Measurements from ENCODE around the gene OSBPL5. TPM values are rescaled to one million over a fixed set of nuclear protein-coding genes. Genes with fewer than 3 reads are reported as not detected.

Gene OSBPL5
- total RNA-seq, 4 donors from 2014 or later = 14.1 to 67.6 (median 31.8) TPM

DNA sequence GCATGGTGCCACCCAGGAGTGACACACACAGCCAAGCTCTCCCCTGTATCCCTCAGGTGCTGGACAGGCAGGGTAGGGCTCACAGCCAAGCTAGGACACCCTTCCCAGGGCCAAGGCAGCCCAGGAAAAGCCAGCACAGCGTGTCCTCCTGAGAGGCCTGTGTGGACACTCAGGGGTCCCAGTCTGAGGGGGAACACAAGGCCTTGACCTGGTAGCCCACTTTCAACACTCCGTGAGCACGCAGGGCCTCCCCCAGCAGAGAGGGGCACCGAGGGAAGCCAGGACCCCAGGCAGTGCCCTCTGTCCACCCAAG, 24.9 kb downstream of the OSBPL5 start:
- ATAC-seq (ENCODE audit: low FRiP score) = no peak
- no peak for DNase-seq (ENCODE audit: low spot score)
- TF ChIP-seq, protein P1, sequence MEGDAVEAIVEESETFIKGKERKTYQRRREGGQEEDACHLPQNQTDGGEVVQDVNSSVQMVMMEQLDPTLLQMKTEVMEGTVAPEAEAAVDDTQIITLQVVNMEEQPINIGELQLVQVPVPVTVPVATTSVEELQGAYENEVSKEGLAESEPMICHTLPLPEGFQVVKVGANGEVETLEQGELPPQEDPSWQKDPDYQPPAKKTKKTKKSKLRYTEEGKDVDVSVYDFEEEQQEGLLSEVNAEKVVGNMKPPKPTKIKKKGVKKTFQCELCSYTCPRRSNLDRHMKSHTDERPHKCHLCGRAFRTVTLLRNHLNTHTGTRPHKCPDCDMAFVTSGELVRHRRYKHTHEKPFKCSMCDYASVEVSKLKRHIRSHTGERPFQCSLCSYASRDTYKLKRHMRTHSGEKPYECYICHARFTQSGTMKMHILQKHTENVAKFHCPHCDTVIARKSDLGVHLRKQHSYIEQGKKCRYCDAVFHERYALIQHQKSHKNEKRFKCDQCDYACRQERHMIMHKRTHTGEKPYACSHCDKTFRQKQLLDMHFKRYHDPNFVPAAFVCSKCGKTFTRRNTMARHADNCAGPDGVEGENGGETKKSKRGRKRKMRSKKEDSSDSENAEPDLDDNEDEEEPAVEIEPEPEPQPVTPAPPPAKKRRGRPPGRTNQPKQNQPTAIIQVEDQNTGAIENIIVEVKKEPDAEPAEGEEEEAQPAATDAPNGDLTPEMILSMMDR (IDR thresholded peaks at IDR 0.05) = no peak

DNA sequence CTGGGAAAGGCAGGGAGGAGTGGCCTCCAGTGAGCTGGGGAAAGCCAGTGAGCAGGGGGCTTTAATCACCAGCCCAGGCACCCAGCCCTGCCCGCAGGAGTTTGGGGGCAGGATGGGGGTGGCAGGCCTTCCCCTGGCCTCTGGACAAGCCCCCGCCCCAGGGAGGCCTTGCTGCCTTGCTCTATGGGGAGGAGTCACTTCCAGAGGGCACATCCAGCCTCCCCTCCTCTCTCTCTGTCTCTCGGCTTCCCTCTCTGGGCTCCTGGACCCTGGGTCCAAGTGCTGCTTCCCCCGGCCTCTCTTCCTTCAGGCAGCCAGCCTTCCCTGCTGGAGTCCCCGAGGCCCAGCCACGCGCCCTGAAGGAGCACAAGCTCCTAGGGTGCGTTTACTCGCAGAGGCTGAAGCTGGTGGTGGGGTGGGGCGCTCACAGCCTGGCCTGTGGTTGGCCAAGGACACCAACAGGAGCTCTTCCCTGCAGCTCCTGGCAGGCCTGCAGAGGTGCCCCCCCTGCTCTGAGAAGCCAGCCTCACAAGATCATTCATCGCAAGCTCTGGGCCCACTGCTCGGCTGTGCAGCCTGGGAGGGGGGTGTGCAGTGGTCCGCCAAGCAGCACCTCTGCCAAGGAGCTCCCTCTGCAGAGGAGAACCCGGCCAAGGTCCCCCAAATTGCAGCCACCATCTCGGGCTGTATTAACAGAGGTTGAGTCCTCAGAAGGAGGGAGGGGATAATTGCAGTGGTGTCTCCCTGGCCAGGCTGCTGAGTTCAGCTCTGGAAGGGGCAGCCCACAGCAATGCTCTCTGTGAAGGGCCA, 25.4 kb downstream of the OSBPL5 start:
- DNase-seq (ENCODE audit: low spot score) = no peak
- no peak for ATAC-seq (ENCODE audit: low FRiP score)
- TF ChIP-seq, protein P1 (IDR thresholded peaks at IDR 0.05) = no peak

DNA sequence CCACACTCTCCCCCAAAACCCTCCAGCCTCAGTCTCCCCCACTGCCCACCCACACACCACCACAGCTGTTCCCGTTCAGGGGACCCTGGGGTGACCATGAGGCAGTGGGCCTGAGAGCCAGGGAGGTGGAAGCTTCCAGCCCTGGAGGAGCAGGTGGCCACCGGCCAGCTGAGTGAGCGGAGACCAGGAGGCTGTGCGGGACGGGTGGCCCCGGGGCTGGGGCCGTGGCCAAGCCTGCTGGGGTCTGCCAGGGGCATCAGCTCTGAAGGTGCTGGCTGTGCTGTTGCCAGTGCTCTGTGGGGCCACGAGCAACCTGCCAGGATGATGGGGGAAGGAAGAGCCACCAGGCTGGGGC, 26.0 kb downstream of the OSBPL5 start:
- DNase-seq (ENCODE audit: low spot score) (no peak), ATAC-seq (ENCODE audit: low FRiP score) (no peak)
- TF ChIP-seq, protein P1 (IDR thresholded peaks at IDR 0.05) = no peak

DNA sequence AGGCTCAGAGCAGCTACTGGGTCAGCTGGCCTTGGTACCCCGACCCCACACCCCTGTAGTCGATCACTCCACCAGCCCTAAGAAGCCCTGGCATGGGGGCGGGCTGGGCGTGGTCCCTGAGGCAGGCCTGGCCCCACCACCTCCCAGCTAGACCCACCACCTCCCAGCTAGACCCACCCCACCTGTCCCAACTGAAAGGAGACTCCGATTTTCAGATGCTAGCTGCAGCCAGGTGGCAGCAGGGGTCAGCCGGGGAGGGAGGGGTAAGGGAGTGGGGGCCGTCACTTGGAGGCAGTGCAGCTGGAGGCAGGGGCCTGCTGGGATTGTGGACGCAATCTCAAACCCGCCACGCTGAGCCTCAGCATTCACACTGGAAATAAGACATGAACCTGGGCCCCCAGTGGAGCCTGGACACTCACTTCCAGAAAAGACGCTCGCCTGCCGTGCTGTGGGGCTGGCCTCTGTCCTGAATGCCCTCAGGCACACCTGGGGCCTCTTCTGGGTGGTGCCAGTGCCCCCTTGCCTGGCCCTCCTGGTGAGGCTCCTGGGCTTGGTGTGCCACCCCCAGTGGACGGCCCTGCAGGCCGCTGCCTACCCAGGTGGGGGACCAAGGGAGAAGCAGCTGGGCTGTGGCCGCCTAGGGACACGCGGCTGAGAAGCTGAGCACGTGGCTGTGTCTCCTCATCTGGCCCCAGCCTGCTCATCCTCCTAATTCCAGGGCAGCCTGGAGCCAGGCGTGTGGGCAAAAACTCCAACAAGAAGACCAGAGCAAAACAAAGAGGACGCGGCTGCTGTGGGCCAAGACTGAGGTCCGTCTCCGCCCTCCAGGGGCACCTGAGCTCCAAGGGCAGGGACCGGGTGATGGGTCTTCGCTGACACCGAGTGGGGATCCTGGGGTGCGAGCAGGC, 26.7 kb downstream of the OSBPL5 start:
- ATAC-seq (ENCODE audit: low FRiP score) (no peak), DNase-seq (ENCODE audit: low spot score) (no peak)
- TF ChIP-seq, protein P1 (IDR thresholded peaks at IDR 0.05) = no peak

DNA sequence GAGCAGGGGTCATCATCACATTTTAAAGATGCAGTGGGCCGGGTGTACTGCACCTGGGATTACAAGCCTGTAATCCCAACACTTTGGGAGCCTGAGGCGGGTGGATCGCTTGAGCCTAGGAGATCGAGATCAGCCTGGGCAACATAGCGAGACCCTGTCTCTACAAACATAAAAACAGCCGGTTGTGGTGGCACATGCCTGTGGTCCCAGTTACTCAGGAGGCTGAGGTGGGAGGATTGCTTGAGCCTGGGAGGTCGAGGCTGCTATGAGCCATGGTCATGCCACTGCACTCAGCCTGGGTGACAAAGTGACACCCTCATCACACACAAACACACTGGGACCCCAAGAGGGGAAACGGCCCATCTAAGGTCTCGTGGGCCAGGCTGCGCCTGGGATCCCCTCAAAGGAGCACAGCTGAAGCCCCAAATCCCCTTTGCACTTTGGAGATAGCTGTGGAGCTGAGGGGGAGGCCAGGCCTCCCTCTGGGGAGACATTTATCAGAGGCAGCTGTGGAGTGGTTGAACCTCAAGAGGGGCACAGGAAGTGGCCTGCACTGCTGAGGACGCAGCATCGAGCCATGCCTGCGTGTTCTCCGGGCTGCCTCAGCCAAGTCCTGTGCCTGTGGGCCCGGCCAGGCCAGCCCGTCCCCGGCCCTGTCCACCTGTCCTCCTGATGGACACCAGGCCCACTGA, 27.5 kb downstream of the OSBPL5 start:
- no peak for ATAC-seq (ENCODE audit: low FRiP score)
- TF ChIP-seq, protein P1 (IDR thresholded peaks at IDR 0.05) = no peak
- no peak for DNase-seq (ENCODE audit: low spot score)

DNA sequence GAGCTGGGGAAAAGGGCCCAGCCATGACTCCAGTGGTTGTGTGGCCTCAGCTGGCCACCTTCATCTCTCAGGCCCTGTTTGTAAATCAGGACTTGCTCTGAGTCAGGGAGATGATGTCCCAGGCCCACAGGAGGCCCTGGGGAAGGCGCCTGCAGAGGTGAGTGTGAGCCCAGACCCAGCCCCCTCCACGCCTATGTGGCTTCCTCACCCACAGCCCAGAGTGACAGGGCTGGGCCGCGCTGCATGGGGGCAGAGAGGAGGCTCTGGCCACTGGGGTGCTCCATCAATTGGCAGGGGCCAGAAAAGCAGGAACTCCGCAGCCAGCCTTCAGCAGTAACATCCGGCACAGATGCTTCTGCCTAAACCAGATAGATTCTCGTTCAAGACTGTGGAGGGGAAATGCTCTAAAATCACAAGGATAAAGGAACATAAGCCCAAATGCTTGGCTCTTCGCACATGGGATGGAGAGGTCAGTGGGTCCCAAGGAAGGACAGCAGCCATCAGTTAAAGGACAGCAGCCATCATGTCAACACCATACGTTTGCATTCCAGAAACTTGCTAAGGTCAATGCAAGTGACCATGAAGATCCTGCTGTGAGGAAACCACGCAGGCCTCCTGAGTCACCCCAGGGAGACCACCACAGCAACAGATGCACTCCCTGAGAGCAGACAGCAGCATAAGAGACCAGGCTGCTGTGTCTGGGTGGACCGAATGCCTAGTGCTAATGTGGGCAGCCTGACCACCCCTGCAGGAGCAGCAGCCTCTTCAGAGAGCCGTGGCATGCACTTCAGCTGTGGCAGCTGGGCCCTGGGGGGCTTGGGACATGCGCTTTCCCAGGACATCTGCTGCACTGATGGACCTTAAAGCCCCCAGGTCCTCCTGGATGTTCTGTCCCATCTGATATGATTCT, 28.3 kb downstream of the OSBPL5 start:
- no peak for DNase-seq (ENCODE audit: low spot score)
- TF ChIP-seq, protein P1 (IDR thresholded peaks at IDR 0.05) = no peak
- ATAC-seq (ENCODE audit: low FRiP score) = no peak

All from omental fat pad (tissue), 4 donors.